GM10266 (cell line): ENCODE results near the gene MMP10.

Experiments used
- DNase-seq: peaks from one replicate; pipeline ENCODE4 v3.0.0; 2012; ENCODE audit errors: extremely low spot score
- TF ChIP-seq, protein P1 (sequence below): IDR thresholded peaks from 2 replicates; pipeline ENCODE4 v1.5.1; 2012; ENCODE audit warnings: mild to moderate bottlenecking, low read depth; ENCODE audit not compliant: control insufficient read depth, insufficient read depth; ENCODE audit errors: missing control alignments

The MMP10 gene

DNA sequence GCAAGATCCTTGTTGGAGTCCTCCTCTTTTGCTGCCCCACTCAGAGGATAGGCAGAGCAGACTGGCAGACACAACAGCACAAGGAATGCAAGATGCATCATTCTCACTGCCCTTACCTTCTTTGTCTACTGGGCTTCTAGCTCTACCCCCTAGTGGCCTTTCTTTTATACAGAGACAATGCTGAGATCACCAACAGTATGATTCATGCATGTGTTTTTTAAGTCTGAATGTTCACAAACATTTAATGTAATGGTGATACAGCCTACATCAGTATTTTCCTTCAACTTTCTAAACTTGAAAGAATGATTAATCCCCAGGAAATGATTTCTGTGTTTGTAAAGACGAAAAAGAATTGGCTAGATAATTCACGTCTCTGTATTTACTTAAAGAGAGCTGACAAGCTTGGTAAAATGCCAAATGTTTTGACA is at the start of gene MMP10:
Gene MMP10, minus strand, starts transcription at position 138 of the 428 bp plus-strand sequence. Its CDS starts 37 bp downstream, at position 101.
- TF ChIP-seq, protein P1, sequence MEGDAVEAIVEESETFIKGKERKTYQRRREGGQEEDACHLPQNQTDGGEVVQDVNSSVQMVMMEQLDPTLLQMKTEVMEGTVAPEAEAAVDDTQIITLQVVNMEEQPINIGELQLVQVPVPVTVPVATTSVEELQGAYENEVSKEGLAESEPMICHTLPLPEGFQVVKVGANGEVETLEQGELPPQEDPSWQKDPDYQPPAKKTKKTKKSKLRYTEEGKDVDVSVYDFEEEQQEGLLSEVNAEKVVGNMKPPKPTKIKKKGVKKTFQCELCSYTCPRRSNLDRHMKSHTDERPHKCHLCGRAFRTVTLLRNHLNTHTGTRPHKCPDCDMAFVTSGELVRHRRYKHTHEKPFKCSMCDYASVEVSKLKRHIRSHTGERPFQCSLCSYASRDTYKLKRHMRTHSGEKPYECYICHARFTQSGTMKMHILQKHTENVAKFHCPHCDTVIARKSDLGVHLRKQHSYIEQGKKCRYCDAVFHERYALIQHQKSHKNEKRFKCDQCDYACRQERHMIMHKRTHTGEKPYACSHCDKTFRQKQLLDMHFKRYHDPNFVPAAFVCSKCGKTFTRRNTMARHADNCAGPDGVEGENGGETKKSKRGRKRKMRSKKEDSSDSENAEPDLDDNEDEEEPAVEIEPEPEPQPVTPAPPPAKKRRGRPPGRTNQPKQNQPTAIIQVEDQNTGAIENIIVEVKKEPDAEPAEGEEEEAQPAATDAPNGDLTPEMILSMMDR = peak; percentile 10
- DNase-seq = no peak

DNA sequence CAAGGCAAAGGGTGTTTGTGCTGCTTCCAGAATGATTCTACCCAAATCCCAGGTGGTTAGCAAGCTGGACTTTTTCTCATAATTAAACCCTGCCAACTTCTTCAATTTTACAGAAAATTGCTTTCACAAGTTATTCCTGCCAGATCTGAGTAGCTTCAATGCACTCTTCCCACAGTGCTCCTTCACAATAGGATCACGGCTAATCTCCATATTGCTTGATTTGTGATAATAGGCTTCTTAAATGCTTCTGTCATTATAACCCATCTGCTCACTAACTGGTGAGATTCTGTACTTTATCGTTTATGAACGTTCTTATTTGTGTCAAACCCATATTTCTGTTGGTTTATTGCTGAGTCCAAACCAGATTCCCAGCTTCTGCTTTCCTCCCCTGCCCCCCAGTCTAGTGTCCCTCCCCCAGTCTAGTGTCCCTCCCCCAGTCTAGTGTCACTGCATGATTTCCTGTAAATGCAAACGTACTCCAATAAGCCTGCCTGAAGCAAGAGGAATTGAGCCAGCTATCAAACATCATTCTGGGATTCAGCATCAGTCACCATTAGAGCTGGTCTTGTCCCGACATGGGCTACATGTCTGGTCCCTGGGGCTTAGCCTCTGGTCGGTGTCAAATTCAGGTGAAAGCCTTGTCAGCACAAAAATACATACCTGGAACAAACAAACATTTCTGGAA is 49.0 kb upstream of the MMP10 start:
- DNase-seq = no peak
- TF ChIP-seq, protein P1 = no peak

DNA sequence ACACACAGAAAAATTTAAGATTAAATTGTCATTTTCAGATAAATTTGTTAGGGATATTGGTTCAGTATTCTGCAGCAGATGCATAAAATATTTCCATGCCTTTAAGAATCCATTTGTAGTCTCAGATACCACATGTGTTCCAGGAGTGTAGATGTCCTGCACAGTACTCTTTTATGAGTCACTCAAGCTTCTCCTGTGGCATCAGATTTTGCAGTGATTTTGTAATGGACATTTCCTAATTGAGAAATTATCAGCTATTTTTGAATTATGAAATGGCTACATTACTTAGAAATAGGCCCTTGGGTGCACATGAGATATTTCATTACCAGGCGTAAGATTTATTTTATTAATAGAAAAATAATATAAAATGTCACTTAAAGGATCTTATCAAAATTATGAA is 44.1 kb upstream of the MMP10 start:
- DNase-seq = no peak
- TF ChIP-seq, protein P1 = no peak

DNA sequence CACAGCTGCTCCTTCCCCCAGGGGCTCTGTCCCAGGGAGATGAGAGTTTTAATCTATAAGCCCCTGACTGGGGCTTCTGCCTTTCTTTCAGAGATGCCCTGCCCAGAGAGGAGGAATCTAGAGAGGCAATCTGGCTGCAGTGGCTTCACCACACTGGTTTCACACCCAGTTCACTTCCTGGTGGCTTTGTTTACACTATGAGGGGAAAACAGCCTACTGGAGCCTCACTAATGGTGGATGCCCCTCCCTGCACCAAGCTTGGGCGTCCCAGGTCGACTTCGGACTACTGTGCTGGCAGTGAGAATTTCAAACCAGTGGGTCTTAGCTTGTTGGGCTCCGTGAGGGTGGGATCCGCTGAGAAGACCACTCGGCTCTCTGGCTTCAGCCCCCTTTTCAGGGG is 39.1 kb upstream of the MMP10 start:
- no peak for DNase-seq
- TF ChIP-seq, protein P1 = no peak

- no peak for DNase-seq
- TF ChIP-seq, protein P1 = no peak
Measured at GRCh38 chr11:102813484-102813883, 33.1 kb upstream of the MMP10 start.

DNA sequence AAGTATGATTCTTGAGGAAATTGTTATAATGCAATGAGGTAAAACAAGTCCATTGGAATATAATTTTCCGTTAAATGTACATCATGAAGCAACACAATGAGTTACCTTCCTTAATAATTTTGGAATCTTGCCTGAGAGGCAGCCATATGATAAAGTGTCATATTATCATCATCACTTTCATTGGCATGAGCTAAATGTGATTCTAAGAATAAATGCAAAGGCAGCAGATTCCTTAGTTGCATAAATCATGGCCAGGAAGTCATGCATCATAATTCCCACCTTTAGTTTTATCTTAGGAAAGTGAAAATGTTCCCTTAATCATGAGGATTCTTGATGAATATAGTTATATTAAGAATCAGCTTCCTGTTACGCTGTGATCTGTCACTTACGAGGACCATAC is 31.8 kb upstream of the MMP10 start:
- TF ChIP-seq, protein P1 = no peak
- no peak for DNase-seq

DNA sequence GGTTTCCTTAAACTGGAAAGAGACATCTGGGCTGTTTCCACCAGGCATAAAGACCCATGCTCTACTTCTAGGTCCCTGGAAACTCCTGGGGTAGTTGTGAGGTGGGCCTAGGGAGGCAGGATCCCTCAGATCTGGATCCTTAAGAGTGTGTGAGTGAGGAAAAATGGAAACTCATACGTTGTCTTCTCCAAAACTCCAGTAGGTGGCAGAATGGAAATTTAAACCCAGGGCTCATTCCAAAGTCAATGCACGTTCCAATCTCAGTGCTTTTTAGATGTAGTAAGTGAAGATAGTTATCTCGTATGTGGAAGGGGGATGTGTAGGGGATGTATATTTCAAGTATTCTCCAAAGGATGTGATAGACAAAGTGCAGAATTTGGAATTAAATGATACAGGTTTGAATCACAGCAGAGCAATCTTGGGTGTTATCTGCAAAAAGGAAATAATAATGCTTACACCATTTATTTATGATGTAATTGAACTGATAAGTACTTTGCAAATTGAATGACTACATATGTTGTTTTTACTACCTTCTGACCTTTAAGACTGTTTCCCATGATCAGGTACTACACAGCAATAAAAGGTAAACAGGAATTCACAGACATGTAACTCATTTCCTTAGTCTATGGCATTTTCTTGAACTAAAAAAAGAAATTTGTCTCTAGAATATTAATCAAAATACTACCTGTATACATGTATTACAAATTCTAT is 30.7 kb upstream of the MMP10 start:
- no peak for DNase-seq

More for the DNA sequence above, 30.7 kb upstream of the MMP10 start:
- TF ChIP-seq, protein P1 = peak; percentile 21
